ENCODE results near the gene STARD5.

GRCh38 chr15:81334768-81335435 lies 11.0 kb upstream of the STARD5 start:
- TF ChIP-seq CTCF (conservative IDR thresholded peaks at IDR 0.05; ENCODE audit: low read length), result no peak
- no peak for TF ChIP-seq EZH2phosphoT487 (IDR thresholded peaks at IDR 0.05; ENCODE audit: borderline replicate concordance, low read depth, low read length)
